ENCODE results near the gene ARNT2. TPM values are rescaled to one million over a fixed set of nuclear protein-coding genes. Genes with fewer than 3 reads are reported as not detected.

ARNT2 gene
- total RNA-seq, 2 experiments from 2014 or later = not detected

DNA sequence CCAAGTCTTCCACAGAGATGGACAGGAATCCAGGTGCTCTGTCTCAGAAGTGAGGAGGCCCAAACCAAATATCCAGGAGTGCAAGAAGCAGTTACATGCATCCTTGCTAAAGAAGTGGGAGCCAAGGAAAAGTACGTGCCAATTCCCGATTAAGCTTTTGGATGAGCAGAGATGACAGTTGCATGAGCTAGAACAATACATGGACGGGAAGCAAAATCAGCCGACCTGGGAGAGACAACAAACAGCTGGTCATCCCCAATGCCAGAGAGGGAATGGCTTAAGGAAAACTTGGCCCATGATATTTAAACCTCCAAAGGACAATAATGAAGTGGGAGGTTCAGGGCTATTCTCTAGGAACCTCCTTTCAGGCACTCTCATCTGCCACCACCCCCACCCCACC is 204.9 kb downstream of the ARNT2 start:
- no peak overlapping the region for H3K4me2 ChIP-seq (ENCODE audit: low read length)
- intact Hi-C loops (cut with micrococcal nuclease; ENCODE audit: unreplicated experiment) = no loop called here
- ChIA-PET CTCF (ENCODE audit: unreplicated experiment) (no interaction called here), POLR2A (interaction anchor here (0.7 kb wide), 1 partner anchor 87 kb away, joined by 4 read pairs; no protein-coding TSS in a partner anchor)
- H3K4me1 ChIP-seq (ENCODE audit: insufficient read depth, low read length, poor library complexity, severe bottlenecking) = no peaks in the 10 kb centered on the region
- no peaks in the 10 kb centered on the region for H4K20me1 ChIP-seq (ENCODE audit: insufficient read depth, low read length)
- DNase-seq (ENCODE audit: low spot score) = no peak
- no peaks in the 10 kb centered on the region for H3K9me3 ChIP-seq (ENCODE audit: low read length)
- H3K4me3 ChIP-seq (ENCODE audit: low read depth, low read length, poor library complexity, severe bottlenecking) = no peak overlapping the region
- H3K9me2 ChIP-seq (ENCODE audit: insufficient read depth, low read length) = no peaks in the 10 kb centered on the region
- no peaks in the 10 kb centered on the region for H3K36me3 ChIP-seq (ENCODE audit: insufficient read depth, low read length)
- H3K27ac ChIP-seq (ENCODE audit: low read depth, low read length, poor library complexity, severe bottlenecking) = no peak overlapping the region
- no peaks in the 10 kb centered on the region for H3K79me2 ChIP-seq (ENCODE audit: insufficient read depth, low read depth, low read length)
- no TSS peak for BruUV-seq (replicated peaks)
- no peak overlapping the region for H2AFZ ChIP-seq (ENCODE audit: low read length)
- TF ChIP-seq EZH2phosphoT487 (IDR thresholded peaks at IDR 0.05; ENCODE audit: borderline replicate concordance, low read depth, low read length) = no peak
- TF ChIP-seq, protein P1, sequence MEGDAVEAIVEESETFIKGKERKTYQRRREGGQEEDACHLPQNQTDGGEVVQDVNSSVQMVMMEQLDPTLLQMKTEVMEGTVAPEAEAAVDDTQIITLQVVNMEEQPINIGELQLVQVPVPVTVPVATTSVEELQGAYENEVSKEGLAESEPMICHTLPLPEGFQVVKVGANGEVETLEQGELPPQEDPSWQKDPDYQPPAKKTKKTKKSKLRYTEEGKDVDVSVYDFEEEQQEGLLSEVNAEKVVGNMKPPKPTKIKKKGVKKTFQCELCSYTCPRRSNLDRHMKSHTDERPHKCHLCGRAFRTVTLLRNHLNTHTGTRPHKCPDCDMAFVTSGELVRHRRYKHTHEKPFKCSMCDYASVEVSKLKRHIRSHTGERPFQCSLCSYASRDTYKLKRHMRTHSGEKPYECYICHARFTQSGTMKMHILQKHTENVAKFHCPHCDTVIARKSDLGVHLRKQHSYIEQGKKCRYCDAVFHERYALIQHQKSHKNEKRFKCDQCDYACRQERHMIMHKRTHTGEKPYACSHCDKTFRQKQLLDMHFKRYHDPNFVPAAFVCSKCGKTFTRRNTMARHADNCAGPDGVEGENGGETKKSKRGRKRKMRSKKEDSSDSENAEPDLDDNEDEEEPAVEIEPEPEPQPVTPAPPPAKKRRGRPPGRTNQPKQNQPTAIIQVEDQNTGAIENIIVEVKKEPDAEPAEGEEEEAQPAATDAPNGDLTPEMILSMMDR (conservative IDR thresholded peaks at IDR 0.05; ENCODE audit: low read length) = no peak

DNA sequence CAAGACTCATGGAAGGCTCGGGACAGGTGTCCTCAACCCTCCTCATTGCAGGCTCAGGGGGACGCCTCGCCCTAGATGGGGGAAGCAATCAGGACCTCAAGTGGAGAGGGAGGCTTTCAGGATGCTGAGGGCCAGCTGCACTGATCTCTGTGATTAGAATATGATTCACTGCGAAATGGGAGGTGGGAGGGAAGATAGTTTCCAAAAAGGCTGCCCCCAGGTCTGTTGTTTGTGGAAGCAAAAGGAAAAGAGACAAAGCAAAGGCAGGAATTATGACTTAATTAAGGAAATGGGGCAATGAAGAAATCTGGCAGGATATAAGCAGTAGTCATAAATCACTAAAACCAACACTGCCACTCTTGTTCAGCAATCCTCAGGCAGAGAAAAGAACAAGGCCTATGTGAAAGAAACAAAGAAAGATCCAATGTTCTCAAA is 205.3 kb downstream of the ARNT2 start:
- Histone ChIP-seq H3K27ac (ENCODE audit: low read depth, low read length, poor library complexity, severe bottlenecking) (no peak overlapping the region), H3K79me2 (ENCODE audit: insufficient read depth, low read depth, low read length) (no peaks in the 10 kb centered on the region), H3K9me2 (ENCODE audit: insufficient read depth, low read length) (no peaks in the 10 kb centered on the region), H2AFZ (ENCODE audit: low read length) (no peak overlapping the region), H4K20me1 (ENCODE audit: insufficient read depth, low read length) (no peaks in the 10 kb centered on the region), H3K9me3 (ENCODE audit: low read length) (no peaks in the 10 kb centered on the region), H3K4me2 (ENCODE audit: low read length) (no peak overlapping the region), H3K4me3 (ENCODE audit: low read depth, low read length, poor library complexity, severe bottlenecking) (no peak overlapping the region), H3K4me1 (ENCODE audit: insufficient read depth, low read length, poor library complexity, severe bottlenecking) (no peaks in the 10 kb centered on the region), H3K36me3 (ENCODE audit: insufficient read depth, low read length) (no peaks in the 10 kb centered on the region)
- no TSS peak for BruUV-seq (replicated peaks)
- DNase-seq (ENCODE audit: low spot score) = no peak
- TF ChIP-seq, protein P1 (conservative IDR thresholded peaks at IDR 0.05; ENCODE audit: low read length) = no peak
- TF ChIP-seq EZH2phosphoT487 (IDR thresholded peaks at IDR 0.05; ENCODE audit: borderline replicate concordance, low read depth, low read length) = no peak
- CTCF ChIA-PET (ENCODE audit: unreplicated experiment) = no interaction called here
- intact Hi-C loops (cut with micrococcal nuclease; ENCODE audit: unreplicated experiment) = no loop called here
- POLR2A ChIA-PET = interaction anchor here (0.7 kb wide), 1 partner anchor 87 kb away, joined by 4 read pairs; no protein-coding TSS in a partner anchor

DNA sequence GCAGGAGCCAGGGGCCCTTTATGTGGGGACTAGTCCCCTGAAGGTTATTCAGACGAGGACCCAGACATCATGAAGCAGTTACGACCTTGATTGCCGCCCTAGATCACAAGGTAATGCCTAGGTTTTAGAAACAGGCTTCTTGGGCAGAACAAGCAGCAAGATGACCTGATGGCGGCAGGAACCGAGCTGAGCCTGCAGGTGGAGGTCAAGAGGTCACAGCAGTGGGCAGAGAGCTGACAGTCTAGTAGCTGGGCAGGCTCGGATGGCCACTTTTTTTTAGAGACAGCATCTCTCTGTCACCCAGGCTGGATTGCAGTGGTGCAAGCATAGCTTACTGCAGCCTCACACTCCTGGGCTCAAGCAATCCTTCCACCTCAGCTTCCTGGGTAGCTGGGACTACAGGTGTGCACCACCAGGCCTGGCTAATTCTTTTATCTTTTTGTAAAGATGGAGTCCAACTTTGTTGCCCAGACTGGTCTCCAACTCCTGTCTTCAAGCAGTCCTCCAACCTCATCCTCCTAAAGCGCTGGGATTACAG is 207.4 kb downstream of the ARNT2 start:
- Histone ChIP-seq H3K4me2 (ENCODE audit: low read length) (no peak overlapping the region), H2AFZ (ENCODE audit: low read length) (no peak overlapping the region), H3K4me1 (ENCODE audit: insufficient read depth, low read length, poor library complexity, severe bottlenecking) (no peaks in the 10 kb centered on the region), H3K9me2 (ENCODE audit: insufficient read depth, low read length) (no peaks in the 10 kb centered on the region), H3K9me3 (ENCODE audit: low read length) (no peaks in the 10 kb centered on the region), H3K36me3 (ENCODE audit: insufficient read depth, low read length) (no peaks in the 10 kb centered on the region), H3K4me3 (ENCODE audit: low read depth, low read length, poor library complexity, severe bottlenecking) (no peak overlapping the region), H3K79me2 (ENCODE audit: insufficient read depth, low read depth, low read length) (no peaks in the 10 kb centered on the region), H4K20me1 (ENCODE audit: insufficient read depth, low read length) (no peaks in the 10 kb centered on the region), H3K27ac (ENCODE audit: low read depth, low read length, poor library complexity, severe bottlenecking) (no peak overlapping the region)
- no peak for TF ChIP-seq EZH2phosphoT487 (IDR thresholded peaks at IDR 0.05; ENCODE audit: borderline replicate concordance, low read depth, low read length)
- TF ChIP-seq, protein P1 (conservative IDR thresholded peaks at IDR 0.05; ENCODE audit: low read length) = no peak
- intact Hi-C loops (cut with micrococcal nuclease; ENCODE audit: unreplicated experiment) = no loop called here
- DNase-seq (ENCODE audit: low spot score) = no peak
- CTCF ChIA-PET (ENCODE audit: unreplicated experiment) = no interaction called here
- POLR2A ChIA-PET = no interaction called here
- no TSS peak for BruUV-seq (replicated peaks)

All from OCI-LY7 (cell line).